ENCODE results near the gene GABPB1.

The GABPB1 gene

GRCh38 chr15:50244959-50245624 is 109.9 kb downstream of the GABPB1 start:
- DNase-seq (ENCODE audit: low read depth in 1 of 2, low spot score in 1 of 2): no peak

GRCh38 chr15:50244153-50244552 is 110.8 kb downstream of the GABPB1 start:
- DNase-seq (ENCODE audit: low read depth in 1 of 2, low spot score in 1 of 2): no peak

- DNase-seq (ENCODE audit: low read depth in 1 of 2, low spot score in 1 of 2): no peak
Measured at GRCh38 chr15:50241684-50242450, 113.1 kb downstream of the GABPB1 start.

GRCh38 chr15:50238255-50238654 is 116.7 kb downstream of the GABPB1 start:
- DNase-seq (ENCODE audit: low read depth in 1 of 2, low spot score in 1 of 2): no peak

DNA sequence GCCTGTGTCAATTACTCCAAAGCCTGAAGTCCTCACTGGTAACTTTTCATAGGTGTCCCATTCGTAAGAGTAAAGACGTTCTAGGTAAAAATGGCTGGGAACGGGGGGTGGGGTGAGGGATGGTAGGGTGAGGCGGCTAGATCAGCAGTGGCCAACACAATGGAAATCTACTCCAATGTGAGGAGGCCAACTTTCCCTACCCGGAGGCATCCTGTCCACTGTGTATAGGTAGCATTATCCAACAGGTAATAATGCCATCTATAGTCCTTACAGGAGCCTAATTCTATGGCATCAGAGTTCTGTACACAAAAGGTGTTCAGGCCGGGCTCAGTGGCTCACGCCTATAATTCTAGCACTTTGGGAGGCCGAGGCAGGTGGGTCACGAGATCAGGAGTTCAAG is 118.6 kb downstream of the GABPB1 start:
- no peak for DNase-seq (ENCODE audit: low read depth in 1 of 2, low spot score in 1 of 2)

DNA sequence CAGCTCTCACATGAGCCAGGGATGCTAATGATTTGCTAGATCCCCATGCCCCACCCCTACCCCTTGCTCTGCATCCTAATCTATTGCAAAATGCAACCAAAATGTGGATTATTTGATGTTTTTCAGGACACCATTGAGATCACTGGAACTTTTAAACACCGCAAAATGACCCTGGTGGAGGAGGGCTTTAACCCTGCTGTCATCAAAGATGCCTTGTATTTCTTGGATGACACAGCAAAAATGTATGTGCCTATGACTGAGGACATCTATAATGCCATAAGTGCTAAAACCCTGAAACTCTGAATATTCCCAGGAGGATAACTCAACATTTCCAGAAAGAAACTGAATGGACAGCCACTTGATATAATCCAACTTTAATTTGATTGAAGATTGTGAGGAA is 119.2 kb downstream of the GABPB1 start:
- no peak for DNase-seq (ENCODE audit: low read depth in 1 of 2, low spot score in 1 of 2)

GRCh38 chr15:50234764-50235163 is 120.2 kb downstream of the GABPB1 start:
- no peak for DNase-seq (ENCODE audit: low read depth in 1 of 2, low spot score in 1 of 2)

DNA sequence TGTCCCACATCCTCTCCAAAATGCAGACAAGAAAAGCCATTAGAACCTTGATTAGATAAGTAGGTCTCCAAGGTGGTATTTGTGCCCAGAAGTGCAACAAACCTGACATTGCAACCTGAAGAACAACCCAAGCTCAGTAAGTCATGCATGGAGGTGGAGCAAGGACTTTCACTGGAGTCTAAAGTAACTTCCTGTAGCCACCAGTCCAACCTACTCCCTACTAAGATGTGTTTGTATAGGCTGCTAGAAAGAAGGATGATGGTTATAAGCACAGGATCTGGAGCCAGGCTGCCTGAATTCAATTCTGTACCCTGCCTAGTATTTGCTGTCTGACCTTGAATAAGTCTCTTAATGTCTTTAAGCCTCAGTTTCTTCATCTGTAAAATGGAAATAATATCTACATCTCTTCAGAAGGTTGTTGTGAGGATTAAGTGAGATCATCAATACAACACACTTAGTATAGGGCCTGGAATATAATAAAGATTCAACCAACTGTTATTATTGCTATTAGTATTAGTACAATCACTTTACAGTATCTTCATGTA is 121.7 kb downstream of the GABPB1 start:
- no peak for DNase-seq (ENCODE audit: low read depth in 1 of 2, low spot score in 1 of 2)

DNA sequence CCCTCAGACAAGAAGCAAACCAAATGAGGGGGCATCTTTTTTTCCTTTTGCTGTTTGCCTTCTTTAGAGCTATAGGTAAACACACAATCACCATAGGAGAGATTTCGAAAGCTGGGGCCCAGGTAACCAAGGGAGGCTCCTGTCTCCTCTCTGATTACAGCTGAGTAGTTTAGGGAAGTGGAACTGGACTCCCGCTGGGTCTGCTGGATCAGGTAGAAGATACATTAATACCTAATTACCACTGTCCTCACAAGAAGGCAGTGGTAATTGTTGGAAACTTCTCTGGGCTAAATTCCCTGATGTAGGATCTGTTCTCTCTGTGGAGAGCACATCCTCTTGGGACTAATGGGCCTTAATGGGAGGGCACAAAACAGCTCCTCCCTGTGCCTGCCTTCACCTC is 122.2 kb downstream of the GABPB1 start:
- DNase-seq (ENCODE audit: low read depth in 1 of 2, low spot score in 1 of 2): no peak

DNA sequence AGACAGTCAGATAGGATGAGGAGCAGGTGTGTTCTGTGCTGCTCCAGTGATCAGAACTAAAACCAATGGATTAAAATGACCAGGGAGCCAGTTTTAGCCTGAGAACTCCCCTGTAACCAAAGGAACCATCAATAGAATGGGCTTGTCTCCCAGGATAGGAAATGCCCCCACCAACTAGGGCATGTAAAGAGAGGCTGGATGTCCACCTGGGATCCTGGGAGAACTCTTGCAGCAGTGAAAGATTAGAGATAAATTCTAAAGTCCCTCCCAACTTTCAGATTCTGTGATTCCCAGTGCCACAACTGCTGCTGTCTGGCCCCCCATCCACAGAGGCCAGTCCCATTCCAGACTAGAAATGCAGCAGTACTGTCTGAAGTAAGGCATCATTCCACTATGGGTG is 123.2 kb downstream of the GABPB1 start:
- no peak for DNase-seq (ENCODE audit: low read depth in 1 of 2, low spot score in 1 of 2)

- DNase-seq (ENCODE audit: low read depth in 1 of 2, low spot score in 1 of 2): no peak
Measured at GRCh38 chr15:50229336-50229735, 125.7 kb downstream of the GABPB1 start.

- DNase-seq (ENCODE audit: low read depth in 1 of 2, low spot score in 1 of 2): no peak
Measured at GRCh38 chr15:50228866-50229265, 126.1 kb downstream of the GABPB1 start.

GRCh38 chr15:50227076-50227475 is 127.9 kb downstream of the GABPB1 start:
- no peak for DNase-seq (ENCODE audit: low read depth in 1 of 2, low spot score in 1 of 2)

GRCh38 chr15:50225938-50226337 is 129.1 kb downstream of the GABPB1 start:
- DNase-seq (ENCODE audit: low read depth in 1 of 2, low spot score in 1 of 2): no peak

Data from activated CD4-positive, alpha-beta T cell treated with anti-CD3 and anti-CD28 coated beads, Interleukin-2, amount 50 U/mL, for 24 hours (primary cell).